ENCODE results near the gene REXO2.
A peak's percentile ranks its signal among the peaks of the same experiment; 100 is the strongest.

REXO2 gene

DNA sequence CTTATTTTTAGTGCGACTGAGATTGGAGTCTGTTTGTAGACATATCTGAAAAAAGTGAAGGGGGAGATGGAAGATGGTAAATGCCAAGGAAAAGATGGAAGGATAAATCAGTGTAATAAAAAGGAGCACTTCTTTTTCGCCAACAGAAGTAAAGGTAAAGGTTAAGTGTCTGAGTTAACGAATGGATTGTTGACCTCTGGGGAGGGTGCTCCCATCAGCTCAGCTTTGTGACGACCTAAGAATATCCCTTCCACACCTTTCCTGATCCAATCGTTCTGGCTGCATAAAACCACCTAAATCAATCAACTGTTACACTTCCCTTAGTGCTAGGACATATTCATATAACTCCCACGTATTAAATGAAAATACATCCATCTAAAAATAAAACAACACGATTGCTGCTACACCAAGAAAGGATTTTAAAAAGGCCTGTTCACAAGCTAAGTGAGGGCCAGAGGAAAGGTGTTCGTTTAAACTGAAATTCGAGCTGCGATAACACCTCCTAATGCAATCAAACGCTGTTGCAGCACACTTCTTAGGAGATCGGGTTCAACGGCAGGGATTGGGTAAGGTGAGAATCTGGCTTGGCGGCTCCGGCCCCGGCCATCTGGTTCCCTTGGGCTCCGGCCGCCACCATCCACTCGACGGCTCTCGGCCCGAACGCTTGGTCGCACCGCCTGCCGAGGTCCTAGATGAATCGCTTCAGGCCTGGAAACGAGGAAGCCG is 39.6 kb upstream of the REXO2 start:
- no peak for DNase-seq (ENCODE audit: low read depth in 2 of 2)
- TF ChIP-seq CTCF (IDR thresholded peaks at IDR 0.05; ENCODE audit: low read depth, low read length): no peak
- H3K4me3 ChIP-seq (replicated peaks in 1 of 2; ENCODE audit: low read depth in 2 of 2, low read length in 2 of 2): peak overlapping the region; percentile 60 to 76

DNA sequence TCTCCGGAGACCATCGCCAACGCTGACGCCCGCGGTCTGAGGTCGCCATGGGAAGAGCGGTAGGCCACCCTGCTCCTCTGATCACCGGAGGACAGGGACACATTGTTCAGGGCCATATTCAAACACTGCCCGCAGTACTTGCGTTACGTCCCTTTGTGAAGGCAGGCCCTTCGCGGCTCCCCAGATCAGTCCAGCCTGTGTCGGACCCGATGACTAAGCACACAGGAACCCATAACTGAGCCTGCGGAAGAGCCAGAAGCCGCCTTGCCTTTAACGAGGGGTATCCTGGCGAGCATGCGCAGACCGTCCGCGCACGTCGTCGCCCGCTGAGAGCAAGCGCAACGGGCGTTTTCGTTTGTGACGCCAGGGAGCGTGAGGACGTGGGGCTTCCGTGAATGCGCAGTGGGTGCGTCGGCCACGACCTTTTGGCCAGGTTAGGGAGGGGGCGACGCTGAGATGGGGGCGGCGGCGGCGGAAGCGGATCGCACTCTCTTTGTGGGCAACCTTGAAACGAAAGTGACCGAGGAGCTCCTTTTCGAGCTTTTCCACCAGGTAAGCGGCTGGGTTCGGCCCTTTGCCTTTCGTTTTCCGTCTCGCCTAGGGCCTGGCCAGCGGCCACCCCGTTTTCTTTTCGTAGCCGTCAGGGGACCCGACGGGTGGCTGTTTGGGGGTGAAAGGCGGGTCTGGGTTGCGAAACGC is 38.9 kb upstream of the REXO2 start, which contains the start of the genes C11orf71 and RBM7:
Gene C11orf71, minus strand, starts transcription at position 296 of the 699 bp plus-strand sequence. Its CDS starts 180 bp downstream, at position 116.
Gene RBM7, plus strand, starts transcription at position 451 of the 699 bp plus-strand sequence. Its CDS starts 6 bp downstream, at position 457.
- DNase-seq (ENCODE audit: low read depth in 2 of 2): peak; percentile 99
- H3K4me3 ChIP-seq (replicated peaks in 1 of 2; ENCODE audit: low read depth in 2 of 2, low read length in 2 of 2): peak within 1 kb of the TSS; percentile 60 to 76
- no peak for TF ChIP-seq CTCF (IDR thresholded peaks at IDR 0.05; ENCODE audit: low read depth, low read length)

- no peak for TF ChIP-seq CTCF (IDR thresholded peaks at IDR 0.05; ENCODE audit: low read depth, low read length)
- peak overlapping the region; percentile 60 to 76 for H3K4me3 ChIP-seq (replicated peaks in 1 of 2; ENCODE audit: low read depth in 2 of 2, low read length in 2 of 2)
Measured at GRCh38 chr11:114400915-114401223, 38.4 kb upstream of the REXO2 start.

GRCh38 chr11:114401311-114401710 is 38.0 kb upstream of the REXO2 start:
- peak overlapping the region; percentile 60 to 76 for H3K4me3 ChIP-seq (replicated peaks in 1 of 2; ENCODE audit: low read depth in 2 of 2, low read length in 2 of 2)

More at GRCh38 chr11:114400915-114401223, 38.4 kb upstream of the REXO2 start:
- DNase-seq (ENCODE audit: low read depth in 2 of 2): no peak

GRCh38 chr11:114412946-114413345 is 26.3 kb upstream of the REXO2 start:
- no peak for DNase-seq (ENCODE audit: low read depth in 2 of 2)
- TF ChIP-seq CTCF (IDR thresholded peaks at IDR 0.05; ENCODE audit: low read depth, low read length): no peak
- H3K4me3 ChIP-seq (replicated peaks in 1 of 2; ENCODE audit: low read depth in 2 of 2, low read length in 2 of 2): no peak overlapping the region

More at GRCh38 chr11:114401311-114401710, 38.0 kb upstream of the REXO2 start:
- TF ChIP-seq CTCF (IDR thresholded peaks at IDR 0.05; ENCODE audit: low read depth, low read length): no peak
- DNase-seq (ENCODE audit: low read depth in 2 of 2): peak in 1 of 2 donors; percentile 32

GRCh38 chr11:114413958-114414357 is 25.3 kb upstream of the REXO2 start:
- TF ChIP-seq CTCF (IDR thresholded peaks at IDR 0.05; ENCODE audit: low read depth, low read length): no peak
- DNase-seq (ENCODE audit: low read depth in 2 of 2): no peak
- H3K4me3 ChIP-seq (replicated peaks in 1 of 2; ENCODE audit: low read depth in 2 of 2, low read length in 2 of 2): no peak overlapping the region
